MM.1S (cell line): ENCODE data around the gene PRKG1.

Experiments used
- DNase-seq: peaks from one replicate; pipeline ENCODE4 v3.0.0-alpha.2; 2015
- H2AFZ ChIP-seq: fragments of 300-600 bp; sonication (generic); 2 replicates; pipeline ENCODE4 v1.6.0; 2016; ENCODE audit warnings: antibody characterized with exemption, low read length
- H3F3A ChIP-seq: fragments of 300-600 bp; sonication (generic); 2 replicates; pipeline ENCODE4 v1.6.1; 2016; ENCODE audit warnings: mild to moderate bottlenecking, antibody characterized with exemption, low read length, moderate library complexity, mixed read lengths; ENCODE audit not compliant: insufficient read depth
- H3K27ac ChIP-seq: fragments of 300-600 bp; sonication (generic); 2 replicates; pipeline ENCODE4 v1.5.1; 2016; ENCODE audit warnings: mild to moderate bottlenecking, low read length
- H3K27me3 ChIP-seq: fragments of 300-600 bp; sonication (generic); replicated peaks from 2 replicates; pipeline ENCODE4 v1.6.0; 2016; ENCODE audit warnings: low read length; ENCODE audit not compliant: insufficient read depth
- H3K36me3 ChIP-seq: fragments of 300-600 bp; sonication (generic); replicated peaks from 2 replicates; pipeline ENCODE4 v1.6.1; 2016; ENCODE audit warnings: mild to moderate bottlenecking, low read length, mixed read lengths; ENCODE audit not compliant: insufficient read depth
- H3K4me1 ChIP-seq: fragments of 300-600 bp; sonication (generic); 2 replicates; pipeline ENCODE4 v1.6.1; 2016; ENCODE audit warnings: low read length, mixed read lengths
- H3K4me2 ChIP-seq: fragments of 300-600 bp; sonication (generic); 2 replicates; pipeline ENCODE4 v1.6.0; 2016; ENCODE audit warnings: low read depth, low read length
- H3K4me3 ChIP-seq: fragments of 300-600 bp; sonication (generic); 2 replicates; pipeline ENCODE4 v1.5.1; 2016; ENCODE audit warnings: low read length, mixed read lengths
- H3K79me2 ChIP-seq: fragments of 300-600 bp; sonication (generic); 2 replicates; pipeline ENCODE4 v1.6.1; 2016; ENCODE audit warnings: mixed run types, low read length, mixed read lengths
- H3K9ac ChIP-seq: fragments of 300-600 bp; sonication (generic); 2 replicates; pipeline ENCODE4 v1.6.1; 2016; ENCODE audit warnings: low read length, mixed read lengths
- H3K9me2 ChIP-seq: fragments of 300-600 bp; sonication (generic); replicated peaks from 2 replicates; pipeline ENCODE4 v1.6.1; 2016; ENCODE audit warnings: mild to moderate bottlenecking, low read length, mixed read lengths; ENCODE audit not compliant: insufficient read depth
- H3K9me3 ChIP-seq: fragments of 300-600 bp; sonication (generic); replicated peaks from 2 replicates; pipeline ENCODE4 v1.6.1; 2016; ENCODE audit warnings: mild to moderate bottlenecking, low read length, mixed read lengths; ENCODE audit not compliant: insufficient read depth
- H4K20me1 ChIP-seq: fragments of 300-600 bp; sonication (generic); 2 replicates; pipeline ENCODE4 v1.6.1; 2016; ENCODE audit warnings: mild to moderate bottlenecking, low read length, moderate library complexity, mixed read lengths; ENCODE audit not compliant: insufficient read depth
- EZH2 ChIP-seq: fragments of 300-600 bp; sonication (generic); optimal IDR thresholded peaks from 2 replicates; pipeline ENCODE3; 2017; ENCODE audit warnings: low read depth, mild to moderate bottlenecking, antibody characterized with exemption, low read length, mixed read lengths
- EZH2phosphoT487 ChIP-seq: fragments of 300-600 bp; sonication (generic); IDR thresholded peaks from 2 replicates; pipeline ENCODE4 v1.6.1; 2018; ENCODE audit warnings: antibody characterized with exemption, low read length
- TF ChIP-seq, protein P1 (sequence below): fragments of 300-600 bp; sonication (generic); IDR thresholded peaks from 2 replicates; pipeline ENCODE4 v1.5.1; 2016; ENCODE audit warnings: antibody characterized with exemption, low read length, mixed read lengths

Gene PRKG1

DNA sequence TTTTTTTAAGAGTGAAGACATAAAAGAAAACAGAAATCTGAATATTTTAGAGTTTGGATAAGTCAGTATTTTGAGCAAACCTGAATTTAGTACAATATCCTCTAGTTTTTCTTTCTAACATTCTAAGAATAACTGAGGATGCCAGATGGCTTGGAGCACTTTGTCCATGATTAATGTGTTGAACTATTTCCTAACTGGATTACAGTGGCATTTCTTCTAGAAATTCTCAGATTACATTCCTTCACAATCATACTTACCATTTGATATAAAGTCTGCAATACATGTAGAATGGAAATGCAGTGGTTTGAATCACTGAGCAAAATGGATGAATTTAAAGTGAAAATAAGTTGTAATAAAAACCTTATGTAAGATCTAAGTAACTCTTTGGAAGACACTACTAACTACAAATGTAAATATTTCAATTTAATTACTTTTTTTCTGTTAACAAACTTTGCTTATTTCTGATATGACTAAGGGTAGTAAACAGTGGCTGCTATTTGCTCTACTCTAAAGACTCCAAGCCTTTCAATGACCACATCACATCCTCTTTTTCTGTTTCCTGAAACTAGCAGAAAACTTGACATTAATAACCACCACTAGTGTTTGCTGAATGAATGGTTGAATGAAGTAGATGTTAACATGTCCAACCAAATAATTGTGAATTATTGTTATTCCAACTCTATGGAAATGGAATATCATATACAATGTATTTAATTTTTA, 102.8 kb downstream of the PRKG1 start:
- H3K9me3 ChIP-seq = no peaks in the 10 kb centered on the region
- H3K79me2 ChIP-seq = no peaks in the 10 kb centered on the region
- no peak for DNase-seq
- H3F3A ChIP-seq = no peaks in the 10 kb centered on the region
- no peaks in the 10 kb centered on the region for H3K36me3 ChIP-seq
- H4K20me1 ChIP-seq = no peaks in the 10 kb centered on the region
- H3K4me3 ChIP-seq = no peak overlapping the region
- H2AFZ ChIP-seq = no peak overlapping the region
- H3K27me3 ChIP-seq = no peaks in the 10 kb centered on the region
- H3K9me2 ChIP-seq = no peaks in the 10 kb centered on the region
- no peak overlapping the region for H3K27ac ChIP-seq
- H3K4me2 ChIP-seq = no peak overlapping the region
- no peak overlapping the region for H3K9ac ChIP-seq
- no peaks in the 10 kb centered on the region for H3K4me1 ChIP-seq
- TF ChIP-seq EZH2 = no peak
- no peak for TF ChIP-seq EZH2phosphoT487
- TF ChIP-seq, protein P1, sequence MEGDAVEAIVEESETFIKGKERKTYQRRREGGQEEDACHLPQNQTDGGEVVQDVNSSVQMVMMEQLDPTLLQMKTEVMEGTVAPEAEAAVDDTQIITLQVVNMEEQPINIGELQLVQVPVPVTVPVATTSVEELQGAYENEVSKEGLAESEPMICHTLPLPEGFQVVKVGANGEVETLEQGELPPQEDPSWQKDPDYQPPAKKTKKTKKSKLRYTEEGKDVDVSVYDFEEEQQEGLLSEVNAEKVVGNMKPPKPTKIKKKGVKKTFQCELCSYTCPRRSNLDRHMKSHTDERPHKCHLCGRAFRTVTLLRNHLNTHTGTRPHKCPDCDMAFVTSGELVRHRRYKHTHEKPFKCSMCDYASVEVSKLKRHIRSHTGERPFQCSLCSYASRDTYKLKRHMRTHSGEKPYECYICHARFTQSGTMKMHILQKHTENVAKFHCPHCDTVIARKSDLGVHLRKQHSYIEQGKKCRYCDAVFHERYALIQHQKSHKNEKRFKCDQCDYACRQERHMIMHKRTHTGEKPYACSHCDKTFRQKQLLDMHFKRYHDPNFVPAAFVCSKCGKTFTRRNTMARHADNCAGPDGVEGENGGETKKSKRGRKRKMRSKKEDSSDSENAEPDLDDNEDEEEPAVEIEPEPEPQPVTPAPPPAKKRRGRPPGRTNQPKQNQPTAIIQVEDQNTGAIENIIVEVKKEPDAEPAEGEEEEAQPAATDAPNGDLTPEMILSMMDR = no peak

DNA sequence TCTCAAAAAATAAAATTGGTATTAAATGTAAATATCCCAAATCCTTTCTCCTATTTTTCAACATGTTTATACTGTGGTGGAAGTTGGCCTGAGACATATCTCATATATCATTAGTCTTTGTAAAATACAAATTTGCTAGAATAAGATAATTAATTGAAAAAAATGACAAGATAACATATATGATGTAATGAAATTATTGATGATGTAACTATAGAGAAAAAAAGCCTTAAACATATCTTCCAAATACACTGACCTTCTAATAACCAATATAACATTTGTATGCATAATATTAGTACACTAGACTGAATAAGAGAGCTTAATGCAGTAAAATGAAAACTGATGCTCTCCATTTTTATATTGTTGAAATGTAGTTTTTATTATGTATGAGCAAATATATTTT, 104.3 kb downstream of the PRKG1 start:
- no peak overlapping the region for H3K4me3 ChIP-seq
- H3F3A ChIP-seq = no peaks in the 10 kb centered on the region
- H3K27me3 ChIP-seq = no peaks in the 10 kb centered on the region
- no peak for DNase-seq
- H3K4me1 ChIP-seq = no peaks in the 10 kb centered on the region
- no peak for TF ChIP-seq EZH2
- TF ChIP-seq EZH2phosphoT487 = no peak
- TF ChIP-seq, protein P1 = no peak
- H3K4me2 ChIP-seq = no peak overlapping the region
- H3K27ac ChIP-seq = no peak overlapping the region
- no peak overlapping the region for H2AFZ ChIP-seq
- H3K79me2 ChIP-seq = no peaks in the 10 kb centered on the region
- H4K20me1 ChIP-seq = no peaks in the 10 kb centered on the region
- no peak overlapping the region for H3K9ac ChIP-seq
- H3K36me3 ChIP-seq = no peaks in the 10 kb centered on the region
- no peaks in the 10 kb centered on the region for H3K9me2 ChIP-seq
- H3K9me3 ChIP-seq = no peaks in the 10 kb centered on the region

DNA sequence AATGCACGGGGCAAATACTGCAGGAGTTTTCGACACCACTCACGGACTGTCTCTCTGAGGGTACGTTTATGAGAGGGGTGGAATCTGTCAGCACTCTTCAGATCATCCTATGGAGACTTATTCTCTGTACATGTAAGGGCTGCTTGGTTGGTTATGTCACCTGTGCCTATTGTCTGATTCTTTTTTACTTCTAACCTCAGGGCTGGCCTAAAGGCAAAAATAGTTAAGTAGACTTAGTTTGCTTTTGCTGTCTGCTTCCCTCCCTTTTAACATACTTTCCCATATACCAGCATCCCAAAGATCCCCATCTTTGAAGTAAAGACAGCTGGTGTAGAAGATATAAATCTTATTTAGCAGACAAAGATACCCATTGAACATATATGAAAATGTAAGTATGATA, 105.9 kb downstream of the PRKG1 start:
- TF ChIP-seq EZH2 = no peak
- no peak for TF ChIP-seq EZH2phosphoT487
- TF ChIP-seq, protein P1 = no peak
- Histone ChIP-seq H3K9me2 (no peaks in the 10 kb centered on the region), H3K27me3 (no peaks in the 10 kb centered on the region), H3K9me3 (no peaks in the 10 kb centered on the region), H3K79me2 (no peaks in the 10 kb centered on the region), H3K27ac (no peak overlapping the region), H3K36me3 (no peaks in the 10 kb centered on the region), H2AFZ (peak overlapping the region; percentile 1; the same call in 1 of the 2 replicates), H3K4me3 (no peak overlapping the region), H3K4me1 (no peaks in the 10 kb centered on the region), H3F3A (no peaks in the 10 kb centered on the region), H3K4me2 (no peak overlapping the region), H3K9ac (no peak overlapping the region), H4K20me1 (no peaks in the 10 kb centered on the region)
- no peak for DNase-seq
